A549 (cell line): ENCODE measurements around the gene RAB27A. TPM values are rescaled to one million over a fixed set of nuclear protein-coding genes. Genes with fewer than 3 reads are reported as not detected.
"Not testable (repeated sequence)": the region's sequence is repeated elsewhere in the genome, so short reads cannot be mapped to it uniquely, and the experiment has no call there.

Experiments
- ATAC-seq, 2 experiments: fragments of 200-7000 bp in 1 of 2; fragments of >200 bp in 1 of 2; cut with Nextera tagmentation in 1 of 2; cut with Tn5 transposase in 1 of 2; 3 replicates each; pipeline versions ENCODE4 v1.8.0 to v1.9.1; 2018 to 2020; ENCODE audit warnings: mild to moderate bottlenecking in 1 of 2, moderate library complexity in 1 of 2
- CTCF ChIA-PET: fragments of 300-600 bp; sonication (Branson Sonifier 250); formaldehyde crosslinking; extraction: SDS; loops from one replicate; lab custom pipeline; 2021; ENCODE audit warnings: antibody characterized with exemption, inconsistent platforms; lab: Yijun Ruan, JAX
- POLR2A ChIA-PET: fragments of 350-600 bp; formaldehyde crosslinking; extraction: SDS; loops from one replicate; lab custom pipeline; 2021; ENCODE audit warnings: antibody characterized with exemption, inconsistent platforms; lab: Yijun Ruan, JAX
- DNase-seq, 2 experiments: peaks; one replicate each; pipeline versions ENCODE4 v3.0.0 to v3.0.0-alpha.2; 2011 to 2016; ENCODE audit warnings: low read depth in 1 of 2, low spot score in 1 of 2
- FAIRE-seq: peaks from 2 replicates; lab custom pipeline; 2011; peaks lifted over from hg19 to GRCh38; lab: Jason Lieb, UNC
- H3K27ac ChIP-seq, 2 experiments: fragments of >200 bp; sonication (Bioruptor Twin); formaldehyde crosslinking; 3 replicates each; pipeline ENCODE4 v1.5.1; 2016 to 2017
- H3K4me1 ChIP-seq: fragments of >200 bp; sonication (Bioruptor Twin); formaldehyde crosslinking; 3 replicates; pipeline ENCODE4 v1.6.1; 2016
- H3K4me2 ChIP-seq: fragments of >200 bp; sonication (Bioruptor Twin); formaldehyde crosslinking; 3 replicates; pipeline ENCODE4 v1.6.1; 2016
- H3K4me3 ChIP-seq: fragments of >200 bp; sonication (Bioruptor Twin); formaldehyde crosslinking; 3 replicates; pipeline ENCODE4 v1.5.1; 2016
- H3K9me3 ChIP-seq: fragments of >200 bp; sonication (Bioruptor Twin); formaldehyde crosslinking; 3 replicates; pipeline ENCODE4 v1.6.1; 2016
- BHLHE40 ChIP-seq: IDR thresholded peaks from 2 replicates; pipeline ENCODE4 v1.6.1; 2012; ENCODE audit warnings: low read depth, low read length, inconsistent platforms
- CBX8 ChIP-seq: fragments of 200-600 bp; sonication (generic); IDR thresholded peaks from 2 replicates; pipeline ENCODE4 v1.6.1; 2016
- CEBPB ChIP-seq, 2 experiments: fragments of >200 bp in 1 of 2; sonication (Bioruptor Twin) in 1 of 2; formaldehyde crosslinking in 1 of 2; IDR thresholded peaks; 2 replicates each; pipeline ENCODE4 v1.6.1; 2012 to 2016
- CHD2 ChIP-seq: fragments of 150-350 bp; IDR thresholded peaks from 2 replicates; pipeline ENCODE4 v1.6.1; 2014; ENCODE audit warnings: low read length; ENCODE audit not compliant: partially characterized antibody
- FOSL2 ChIP-seq, 2 experiments: fragments of 450-650 bp in 1 of 2; fragments of >200 bp in 1 of 2; sonication (Bioruptor Twin) in 1 of 2; formaldehyde crosslinking; IDR thresholded peaks; 2 replicates each; pipeline versions ENCODE4 v1.5.0 to v1.6.1; 2016 to 2020; ENCODE audit warnings: mild to moderate bottlenecking in 1 of 2, moderate library complexity in 1 of 2
- GATA3 ChIP-seq: IDR thresholded peaks from 2 replicates; pipeline ENCODE4 v1.6.1; 2012; ENCODE audit warnings: borderline replicate concordance
- HEYL ChIP-seq: fragments of 250-450 bp; sonication (Bioruptor Pico); IDR thresholded peaks from 2 replicates; pipeline ENCODE4 v1.8.0; 2021; ENCODE audit warnings: mild to moderate bottlenecking, moderate library complexity
- JUNB ChIP-seq: fragments of >200 bp; sonication (Bioruptor Twin); formaldehyde crosslinking; IDR thresholded peaks from 2 replicates; pipeline ENCODE4 v1.6.1; 2016
- KDM5A ChIP-seq: fragments of 200-600 bp; sonication (generic); IDR thresholded peaks from 2 replicates; pipeline ENCODE4 v1.6.1; 2016; ENCODE audit warnings: antibody characterized with exemption, mild to moderate bottlenecking
- MAX ChIP-seq: IDR thresholded peaks from 2 replicates; pipeline ENCODE4 v1.6.1; 2012
- RARB ChIP-seq: fragments of 250-450 bp; sonication (Bioruptor Pico); IDR thresholded peaks from 2 replicates; pipeline ENCODE4 v1.8.0; 2021; ENCODE audit warnings: mild to moderate bottlenecking, moderate library complexity
- SMC3 ChIP-seq: fragments of >200 bp; sonication (Bioruptor Twin); formaldehyde crosslinking; IDR thresholded peaks from 3 replicates; pipeline ENCODE4 v1.6.1; 2018; ENCODE audit warnings: inconsistent platforms
- TP53 ChIP-seq: fragments of 250-450 bp; sonication (Bioruptor Pico); IDR thresholded peaks from 2 replicates; pipeline ENCODE4 v1.5.0; 2021; ENCODE audit warnings: mild to moderate bottlenecking, moderate library complexity
- ZSCAN20 ChIP-seq: fragments of 250-450 bp; sonication (Bioruptor Pico); IDR thresholded peaks from 2 replicates; pipeline ENCODE4 v1.8.0; 2022; ENCODE audit warnings: mild to moderate bottlenecking, moderate library complexity
- WGBS: methylation state at CpG from one replicate; pipeline ENCODE4 v1.1.6; 2017; ENCODE audit errors: missing lambda C conversion rate; 5-methylcytosine and 5-hydroxymethylcytosine counted together
- polyA plus RNA-seq, 4 experiments: library from polyadenylated mRNA; depleted of rRNA in 3 of 4; stranded (reverse); fragments of >200 nt; fragmentation: RNase III in 1 of 4; extraction: RNeasy Plus Mini Kit Qiagen cat#74134 plus additional on column Dnase treatment in 1 of 4; gene quantifications; 2 replicates in 3 of 4; 3 replicates in 1 of 4; pipeline ENCODE4 v1.2.3, GENCODE V29; 2011 to 2017
- TF ChIP-seq, protein P1 (sequence below): fragments of 250-450 bp; sonication (Bioruptor Pico); IDR thresholded peaks from 2 replicates; pipeline ENCODE4 v1.5.0; 2021; ENCODE audit warnings: mild to moderate bottlenecking, moderate library complexity, borderline replicate concordance
- TF ChIP-seq, protein P2 (sequence below): fragments of 200-600 bp; sonication (generic); IDR thresholded peaks from 2 replicates; pipeline ENCODE4 v1.6.1; 2016; ENCODE audit warnings: antibody characterized with exemption, mild to moderate bottlenecking, moderate library complexity
- TF ChIP-seq, protein P3 (sequence below): IDR thresholded peaks from 2 replicates; pipeline ENCODE4 v1.6.1; 2012

Gene RAB27A
- polyA plus RNA-seq, 2 of the 4 experiments (the other 2 are of a cell fraction), result 8.1 to 17.0 TPM

- TF ChIP-seq CHD2 (no peak), MAX (no peak), TP53 (no peak), FOSL2 (IDR thresholded peaks at IDR 0.05) (no peak), FOSL2 (CRISPR knock-in tag; IDR thresholded peaks at IDR 0.05) (peak; percentile 8; the same call in 1 of the 2 replicates), KDM5A (no peak), JUNB (peak; percentile 27; the same call in 1 of the 2 replicates), CBX8 (no peak)
- TF ChIP-seq, protein P1, sequence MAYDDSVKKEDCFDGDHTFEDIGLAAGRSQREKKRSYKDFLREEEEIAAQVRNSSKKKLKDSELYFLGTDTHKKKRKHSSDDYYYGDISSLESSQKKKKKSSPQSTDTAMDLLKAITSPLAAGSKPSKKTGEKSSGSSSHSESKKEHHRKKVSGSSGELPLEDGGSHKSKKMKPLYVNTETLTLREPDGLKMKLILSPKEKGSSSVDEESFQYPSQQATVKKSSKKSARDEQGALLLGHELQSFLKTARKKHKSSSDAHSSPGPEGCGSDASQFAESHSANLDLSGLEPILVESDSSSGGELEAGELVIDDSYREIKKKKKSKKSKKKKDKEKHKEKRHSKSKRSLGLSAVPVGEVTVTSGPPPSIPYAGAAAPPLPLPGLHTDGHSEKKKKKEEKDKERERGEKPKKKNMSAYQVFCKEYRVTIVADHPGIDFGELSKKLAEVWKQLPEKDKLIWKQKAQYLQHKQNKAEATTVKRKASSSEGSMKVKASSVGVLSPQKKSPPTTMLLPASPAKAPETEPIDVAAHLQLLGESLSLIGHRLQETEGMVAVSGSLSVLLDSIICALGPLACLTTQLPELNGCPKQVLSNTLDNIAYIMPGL (CRISPR knock-in tag), result no peak
- TF ChIP-seq, protein P2, sequence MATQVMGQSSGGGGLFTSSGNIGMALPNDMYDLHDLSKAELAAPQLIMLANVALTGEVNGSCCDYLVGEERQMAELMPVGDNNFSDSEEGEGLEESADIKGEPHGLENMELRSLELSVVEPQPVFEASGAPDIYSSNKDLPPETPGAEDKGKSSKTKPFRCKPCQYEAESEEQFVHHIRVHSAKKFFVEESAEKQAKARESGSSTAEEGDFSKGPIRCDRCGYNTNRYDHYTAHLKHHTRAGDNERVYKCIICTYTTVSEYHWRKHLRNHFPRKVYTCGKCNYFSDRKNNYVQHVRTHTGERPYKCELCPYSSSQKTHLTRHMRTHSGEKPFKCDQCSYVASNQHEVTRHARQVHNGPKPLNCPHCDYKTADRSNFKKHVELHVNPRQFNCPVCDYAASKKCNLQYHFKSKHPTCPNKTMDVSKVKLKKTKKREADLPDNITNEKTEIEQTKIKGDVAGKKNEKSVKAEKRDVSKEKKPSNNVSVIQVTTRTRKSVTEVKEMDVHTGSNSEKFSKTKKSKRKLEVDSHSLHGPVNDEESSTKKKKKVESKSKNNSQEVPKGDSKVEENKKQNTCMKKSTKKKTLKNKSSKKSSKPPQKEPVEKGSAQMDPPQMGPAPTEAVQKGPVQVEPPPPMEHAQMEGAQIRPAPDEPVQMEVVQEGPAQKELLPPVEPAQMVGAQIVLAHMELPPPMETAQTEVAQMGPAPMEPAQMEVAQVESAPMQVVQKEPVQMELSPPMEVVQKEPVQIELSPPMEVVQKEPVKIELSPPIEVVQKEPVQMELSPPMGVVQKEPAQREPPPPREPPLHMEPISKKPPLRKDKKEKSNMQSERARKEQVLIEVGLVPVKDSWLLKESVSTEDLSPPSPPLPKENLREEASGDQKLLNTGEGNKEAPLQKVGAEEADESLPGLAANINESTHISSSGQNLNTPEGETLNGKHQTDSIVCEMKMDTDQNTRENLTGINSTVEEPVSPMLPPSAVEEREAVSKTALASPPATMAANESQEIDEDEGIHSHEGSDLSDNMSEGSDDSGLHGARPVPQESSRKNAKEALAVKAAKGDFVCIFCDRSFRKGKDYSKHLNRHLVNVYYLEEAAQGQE, result no peak
These were observed 39.2 kb downstream of the RAB27A start (continued) for GRCh38 chr15:55250392-55250791.

DNA sequence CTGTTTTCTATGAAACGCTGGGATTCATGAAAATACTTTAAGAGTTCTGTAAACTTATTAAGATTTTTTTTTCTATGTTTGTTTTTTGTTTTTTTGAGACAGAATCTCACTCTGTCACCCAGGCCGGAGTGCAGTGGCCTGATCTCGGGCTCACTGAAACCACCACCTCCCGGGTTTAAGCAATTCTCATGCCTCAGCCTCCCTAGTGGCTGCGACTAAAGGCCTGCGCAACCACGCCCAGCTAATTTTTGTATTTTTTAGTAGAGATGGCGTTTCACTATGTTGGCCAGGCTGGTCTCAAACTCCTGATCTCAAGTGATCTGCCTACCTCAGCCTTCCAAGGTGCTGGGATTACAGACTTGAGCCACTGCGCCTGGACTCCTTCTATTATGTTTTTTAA, 39.7 kb downstream of the RAB27A start:
- H3K4me3 ChIP-seq, DNase-seq, H3K9me3 ChIP-seq, ATAC-seq, POLR2A ChIA-PET, FAIRE-seq: not testable (repeated sequence)
- Histone ChIP-seq H3K27ac (peak overlapping the region; percentile 56 to 60; a peak in 5 of 6 replicates), H3K4me1 (peaks cover 30% of the 10 kb centered on the region; the same call in 2 of the 3 replicates), H3K4me2 (peak overlapping the region; percentile 31; the same call in 2 of the 3 replicates)
- CTCF ChIA-PET, result interaction anchor here (1.3 to 1.5 kb wide), 2 partner anchors 9 to 185 kb away, joined by 3 read pairs; no protein-coding TSS in a partner anchor
- WGBS, result 89% methylated on average over 9 of the region's 9 CpGs

DNA sequence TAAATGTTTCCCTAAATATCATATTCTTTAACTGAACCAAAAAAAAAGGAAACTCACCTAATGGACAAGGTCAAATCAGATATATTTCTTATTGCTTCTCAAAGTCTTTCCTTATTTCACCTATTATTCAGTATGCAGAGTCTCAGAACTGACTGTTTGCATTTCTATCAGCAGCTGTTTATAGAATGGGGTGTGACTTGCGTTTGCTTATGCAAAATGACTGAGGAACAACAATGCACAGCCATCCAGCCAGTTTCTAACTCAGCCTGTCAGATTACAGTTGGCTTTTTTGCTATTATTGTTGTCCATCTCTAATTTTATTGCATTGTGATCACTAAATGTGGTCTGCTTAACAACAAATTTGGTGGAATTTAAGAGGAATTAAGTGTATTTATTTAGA, 40.7 kb downstream of the RAB27A start:
- FAIRE-seq (peak; percentile 7), ATAC-seq (no peak), DNase-seq (no peak)
- Histone ChIP-seq H3K27ac (no peak overlapping the region), H3K4me2 (no peak overlapping the region), H3K9me3 (no peaks in the 10 kb centered on the region), H3K4me1 (peaks cover 30% of the 10 kb centered on the region; the same call in 2 of the 3 replicates), H3K4me3 (no peak overlapping the region)
- no peak for TF ChIP-seq TP53
- TF ChIP-seq GATA3, result no peak
- no peak for TF ChIP-seq RARB (CRISPR knock-in tag)
- TF ChIP-seq, protein P3, sequence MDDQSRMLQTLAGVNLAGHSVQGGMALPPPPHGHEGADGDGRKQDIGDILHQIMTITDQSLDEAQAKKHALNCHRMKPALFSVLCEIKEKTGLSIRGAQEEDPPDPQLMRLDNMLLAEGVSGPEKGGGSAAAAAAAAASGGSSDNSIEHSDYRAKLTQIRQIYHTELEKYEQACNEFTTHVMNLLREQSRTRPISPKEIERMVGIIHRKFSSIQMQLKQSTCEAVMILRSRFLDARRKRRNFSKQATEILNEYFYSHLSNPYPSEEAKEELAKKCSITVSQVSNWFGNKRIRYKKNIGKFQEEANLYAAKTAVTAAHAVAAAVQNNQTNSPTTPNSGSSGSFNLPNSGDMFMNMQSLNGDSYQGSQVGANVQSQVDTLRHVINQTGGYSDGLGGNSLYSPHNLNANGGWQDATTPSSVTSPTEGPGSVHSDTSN, result no peak
- no peak for TF ChIP-seq SMC3
- TF ChIP-seq HEYL, result no peak
- TF ChIP-seq, protein P1 (CRISPR knock-in tag), result no peak
- no peak for TF ChIP-seq ZSCAN20
- no peak for TF ChIP-seq BHLHE40
- TF ChIP-seq CEBPB (IDR thresholded peaks at IDR 0.05), result no peak
- CTCF ChIA-PET, result interaction anchor here (0.6 to 1.5 kb wide), 2 partner anchors 138 to 186 kb away, joined by 3 read pairs; no protein-coding TSS in a partner anchor
- POLR2A ChIA-PET, result no interaction called here
- WGBS, result 40% methylated on average over 1 of the region's 1 CpG
